Inflammatory macrophage treated with lipopolysaccharide for 4 hours (primary cell): ENCODE data around the gene SOX11.
"Not testable (repeated sequence)": the region's sequence is repeated elsewhere in the genome, so short reads cannot be mapped to it uniquely, and the experiment has no call there.

Experiments used
- DNase-seq: peaks from one replicate; pipeline ENCODE4 v3.0.0-alpha.2; 2020

The SOX11 gene

DNA sequence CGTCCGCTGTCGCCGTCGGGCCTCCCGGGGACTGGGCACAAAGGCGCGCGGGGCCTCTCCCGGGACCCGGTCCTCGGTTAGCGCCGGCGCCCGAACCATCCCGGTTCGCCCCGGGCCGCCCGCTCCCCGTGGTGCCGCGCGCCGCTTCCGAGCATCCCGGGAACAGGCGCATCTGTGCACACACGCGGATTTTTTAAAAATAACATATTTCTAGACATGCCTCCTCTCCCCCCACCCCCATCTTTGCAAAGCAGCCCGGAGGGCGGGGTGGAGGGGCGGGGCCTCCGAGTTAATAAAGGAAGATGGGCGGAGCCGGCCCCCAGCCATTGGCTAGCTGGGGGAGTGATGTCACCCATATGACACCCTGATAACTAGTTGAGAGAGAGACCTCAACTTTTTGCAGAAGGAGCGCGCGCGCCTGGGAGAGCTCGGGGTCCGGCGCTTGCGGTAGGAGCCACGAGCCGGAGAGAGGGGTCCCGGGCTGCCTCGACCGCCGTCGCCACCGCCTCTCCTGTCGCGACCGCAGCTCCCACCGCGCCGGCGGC lies at the start of gene SOX11:
SOX11 (plus strand) TSS at position 400 of the 545 bp plus-strand sequence. CDS start 338 bp downstream, outside the sequence.
- DNase-seq, result no peak

DNA sequence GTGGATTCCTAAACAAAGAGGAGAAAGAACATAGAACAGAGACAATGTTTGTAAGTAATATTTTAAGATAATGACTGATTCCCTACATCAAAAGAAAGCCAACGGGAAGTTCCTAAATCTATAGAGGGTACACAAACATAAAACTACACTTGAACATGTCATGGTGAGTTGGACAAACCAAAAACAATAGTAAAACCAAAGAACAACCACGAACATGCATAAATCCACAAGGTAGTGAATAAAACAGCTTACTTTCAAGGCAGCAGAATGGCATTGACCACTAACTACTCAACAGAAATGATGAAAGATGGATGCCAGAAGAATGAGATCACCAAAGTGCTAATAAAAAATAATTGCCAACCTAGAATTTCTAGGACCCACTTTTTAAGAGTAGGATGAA lies 39.5 kb upstream of the SOX11 start:
- not testable (repeated sequence) for DNase-seq

DNA sequence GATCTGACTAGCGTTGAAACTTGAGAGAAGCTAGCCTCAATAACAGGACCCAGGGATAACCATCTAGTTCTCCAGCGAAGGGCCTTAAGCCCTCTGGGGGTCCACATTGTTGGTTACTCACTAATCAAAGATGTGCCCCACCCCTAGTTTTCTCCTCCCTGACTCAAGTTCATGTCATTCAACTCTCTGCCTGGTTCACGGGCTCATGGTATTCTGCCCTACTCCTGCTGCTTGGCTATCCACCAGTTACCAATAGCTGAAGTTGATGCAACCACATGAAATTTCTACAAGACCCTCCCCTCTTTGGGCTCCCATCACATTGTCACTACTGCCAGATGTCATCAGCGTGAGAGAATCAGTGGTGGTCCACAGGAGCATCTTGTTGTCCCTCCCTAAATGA lies 38.4 kb upstream of the SOX11 start:
- not testable (repeated sequence) for DNase-seq

DNA sequence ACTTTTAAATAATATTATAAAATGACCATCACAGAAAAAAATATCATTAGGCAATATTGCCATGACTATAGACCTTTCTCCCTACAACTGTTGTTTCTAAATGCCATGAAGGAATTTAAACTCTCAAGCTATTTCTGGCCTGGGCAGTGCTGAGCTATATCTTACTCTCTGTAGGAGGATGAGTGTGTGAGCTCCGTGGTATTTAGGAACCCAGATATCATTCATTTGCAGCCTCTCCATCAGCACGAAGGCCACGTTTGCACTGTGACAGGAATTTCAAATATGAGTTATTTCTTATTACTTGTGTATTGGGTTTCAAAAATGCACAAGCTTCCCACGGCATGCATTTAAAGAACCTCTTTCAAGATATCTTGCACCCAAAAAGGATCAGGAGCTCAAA lies 35.0 kb upstream of the SOX11 start:
- DNase-seq, result no peak

DNA sequence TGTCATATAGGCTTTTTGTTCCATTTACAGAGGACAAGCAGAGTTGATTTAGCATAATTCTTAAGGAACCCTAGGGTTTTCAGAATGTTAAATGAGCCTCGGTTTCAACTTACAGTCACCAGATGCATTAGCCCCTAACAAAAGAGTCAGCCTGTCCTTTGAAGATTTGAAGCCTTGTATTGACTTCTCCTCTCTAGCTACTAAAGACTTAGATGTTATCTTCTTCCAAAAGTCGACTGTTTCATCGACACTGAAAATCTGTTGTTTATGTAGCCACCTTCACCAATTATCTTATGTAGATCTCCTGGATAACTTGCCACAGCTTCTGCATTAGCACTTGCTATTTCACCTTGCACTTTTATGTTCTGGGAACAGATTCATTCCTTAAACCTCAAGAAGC lies 31.6 kb upstream of the SOX11 start:
- no peak for DNase-seq

DNA sequence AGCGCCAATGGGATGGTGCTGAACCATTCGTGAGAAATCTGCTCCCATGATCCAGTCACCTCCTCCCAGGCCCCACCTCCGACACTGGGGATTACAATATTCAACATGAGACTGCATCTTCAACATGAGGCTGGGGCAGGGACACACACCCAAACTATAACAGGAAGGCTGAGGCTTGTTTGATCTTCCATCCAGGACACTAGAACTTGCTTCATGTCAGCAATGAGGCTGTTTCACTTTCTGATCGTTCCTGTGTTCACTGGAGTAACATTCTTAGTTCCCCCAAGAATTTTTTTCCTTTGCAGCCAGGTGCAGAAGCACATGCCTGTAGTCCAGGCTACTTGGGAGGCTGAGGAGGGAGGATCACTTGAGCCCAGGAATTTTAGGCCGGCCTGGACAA lies 30.8 kb upstream of the SOX11 start:
- DNase-seq, result no peak

DNA sequence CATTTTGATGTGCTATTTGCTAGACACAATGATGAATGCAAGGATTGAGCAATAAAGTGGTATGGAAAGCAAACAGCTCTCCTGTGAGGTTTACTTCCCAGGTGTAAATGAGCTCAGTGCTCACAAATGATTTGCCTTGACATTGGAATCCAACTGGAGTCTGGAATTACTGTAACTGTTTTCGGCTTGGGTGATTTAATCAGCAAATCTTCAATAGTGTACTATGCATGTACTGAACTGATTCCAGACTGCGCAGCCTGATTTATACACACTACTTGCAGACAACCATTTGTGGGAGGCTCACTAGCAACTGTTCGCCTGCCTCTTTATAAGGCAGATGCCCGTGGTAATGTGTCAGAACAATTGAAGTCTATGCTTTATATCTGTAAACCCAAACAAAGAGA lies 27.9 kb upstream of the SOX11 start:
- no peak for DNase-seq

DNA sequence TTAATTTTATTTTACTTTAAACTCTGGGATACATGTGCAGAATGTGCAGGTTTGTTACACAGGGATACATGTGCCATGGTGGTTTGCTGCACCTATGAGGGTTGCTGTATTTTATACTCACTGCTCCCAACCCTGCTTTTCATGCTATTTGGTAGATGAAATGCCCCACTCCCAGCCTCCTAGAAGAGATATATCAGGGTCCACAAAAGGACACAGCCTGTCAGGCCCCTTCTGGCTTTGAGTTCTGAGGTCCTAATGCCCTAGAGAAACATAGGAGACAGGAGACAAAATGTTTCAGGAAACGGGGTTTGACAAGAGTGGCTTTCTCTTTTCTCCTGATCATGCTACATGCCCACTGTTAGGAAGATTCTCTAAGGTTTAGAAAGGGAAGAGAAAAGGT lies 27.1 kb upstream of the SOX11 start:
- no peak for DNase-seq

DNA sequence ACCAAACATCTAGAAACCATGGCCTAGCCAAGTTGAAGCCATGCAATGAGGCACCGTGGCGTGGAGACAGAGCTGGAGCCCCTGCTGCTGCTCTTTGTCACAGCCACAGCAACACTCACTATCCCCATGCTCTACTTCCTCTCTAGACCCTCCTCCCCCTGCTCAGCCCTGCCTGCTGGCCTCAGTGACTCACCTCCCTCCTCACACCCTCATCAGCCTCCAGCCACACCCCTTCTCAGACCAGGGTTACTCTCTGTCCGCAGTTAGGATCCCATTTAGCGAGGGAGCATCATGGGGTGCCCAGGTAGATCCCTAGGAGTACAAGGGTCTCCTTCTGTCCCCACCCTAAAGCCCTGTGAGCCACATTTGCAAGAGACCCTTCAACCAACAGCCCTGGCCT lies 25.4 kb upstream of the SOX11 start:
- DNase-seq, result no peak

DNA sequence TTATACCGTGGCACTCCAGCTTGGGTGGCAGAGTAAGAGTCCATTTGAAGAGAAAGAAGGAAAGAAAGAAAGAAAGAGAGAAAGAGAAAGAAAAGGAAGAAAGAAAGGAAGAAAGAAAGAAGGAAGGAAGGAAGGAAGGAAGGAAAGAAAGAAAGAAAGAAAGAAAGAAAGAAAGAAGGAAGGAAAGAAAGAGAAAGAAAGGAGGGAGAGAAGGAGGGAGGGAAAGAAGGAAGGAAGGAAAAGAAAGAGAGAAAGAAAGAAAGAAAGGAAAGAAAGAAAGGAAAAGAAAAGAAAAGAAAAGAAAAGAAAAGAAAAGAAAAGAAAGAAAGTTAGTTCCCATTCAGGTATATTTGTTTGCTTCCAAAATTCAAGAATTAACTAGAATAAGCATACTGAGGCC lies 24.5 kb upstream of the SOX11 start:
- DNase-seq, result not testable (repeated sequence)

DNA sequence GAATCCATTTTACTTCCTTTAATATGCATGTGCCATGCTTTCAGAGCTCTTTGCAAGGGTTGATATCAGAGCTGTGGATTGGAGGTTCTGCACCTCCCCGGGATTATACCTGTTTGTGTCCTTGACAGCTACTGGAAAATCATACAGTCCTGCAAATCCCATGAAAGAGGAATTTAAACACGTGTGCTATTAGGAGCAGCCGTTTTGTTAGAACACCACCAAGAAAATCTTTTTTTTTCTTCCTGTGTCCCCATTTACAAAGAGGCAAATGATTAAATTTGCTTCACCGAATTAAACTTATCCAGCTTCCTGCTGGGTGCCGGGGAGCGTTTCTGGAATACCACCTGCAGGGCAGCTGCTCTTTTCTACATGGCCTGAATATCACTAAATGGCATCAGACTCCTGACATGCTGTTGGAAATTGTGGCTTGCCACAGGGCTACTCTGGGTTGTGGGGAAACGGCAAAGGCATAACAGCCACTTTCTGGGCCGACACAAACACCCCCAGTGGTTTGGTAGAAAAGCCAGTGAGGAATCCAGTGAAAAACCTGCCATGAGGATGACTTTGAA lies 23.4 kb upstream of the SOX11 start:
- no peak for DNase-seq

DNA sequence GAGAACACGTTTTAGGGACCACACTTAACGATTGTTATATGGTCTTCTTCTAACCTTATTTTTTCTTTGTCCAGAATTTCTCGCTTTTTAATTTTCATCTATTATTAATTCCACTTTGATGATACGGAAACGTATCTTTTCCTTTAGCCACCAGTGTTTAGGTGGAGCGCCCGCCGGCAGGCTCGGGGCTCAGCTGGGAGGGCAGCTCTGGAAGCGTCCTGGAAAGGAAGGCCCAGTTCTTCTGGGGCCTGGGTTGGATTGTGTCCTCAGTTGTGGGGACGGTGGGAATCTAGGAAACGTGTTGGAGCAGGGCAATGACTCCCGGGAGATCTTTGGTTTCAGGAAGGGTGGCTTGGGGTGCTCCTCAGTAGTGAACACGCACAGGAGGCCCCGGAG lies 19.4 kb upstream of the SOX11 start:
- no peak for DNase-seq

DNA sequence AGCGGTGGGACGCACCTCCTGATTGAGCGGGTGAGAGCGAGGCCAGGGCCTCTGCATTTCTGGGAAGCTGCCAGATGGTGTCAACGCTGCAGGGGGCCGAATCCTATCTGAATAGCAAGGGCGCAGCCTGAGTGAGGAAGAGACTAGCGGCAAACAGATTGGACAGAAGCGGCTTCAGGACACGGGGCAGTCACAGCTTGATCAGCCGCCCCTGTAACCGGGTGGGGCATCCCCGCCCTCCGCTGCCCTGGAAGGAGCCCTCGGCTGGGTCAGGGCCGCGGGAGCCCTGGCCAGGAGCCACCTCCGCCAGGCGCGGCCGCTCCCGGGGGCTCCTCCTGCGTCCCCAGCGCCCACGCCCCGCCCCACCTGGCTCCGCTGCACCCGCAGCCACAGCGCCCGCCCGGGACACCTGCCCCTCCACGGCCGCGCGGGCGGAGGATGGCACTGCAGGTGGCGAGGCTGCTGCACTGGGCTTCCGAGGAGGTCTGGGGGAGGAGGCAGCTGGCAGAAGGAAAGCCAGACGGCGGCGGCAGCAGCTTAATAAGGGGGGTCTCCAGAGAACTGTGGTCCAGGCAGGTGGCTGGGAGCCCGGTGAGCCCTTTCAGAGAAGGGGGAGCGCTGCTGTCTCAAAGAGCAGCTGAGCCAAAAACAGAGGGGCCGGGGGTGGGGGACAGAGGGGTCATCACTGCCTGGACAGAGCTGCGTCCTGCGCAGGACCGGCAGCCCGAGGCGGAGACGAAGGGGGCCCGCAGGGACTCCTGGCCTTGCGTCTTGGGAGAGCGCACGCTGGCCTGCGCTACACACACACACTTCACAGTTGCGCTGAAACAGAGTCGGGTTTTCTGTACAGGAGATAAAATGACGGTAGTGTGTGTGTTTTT lies 18.8 kb upstream of the SOX11 start:
- DNase-seq, result no peak

DNA sequence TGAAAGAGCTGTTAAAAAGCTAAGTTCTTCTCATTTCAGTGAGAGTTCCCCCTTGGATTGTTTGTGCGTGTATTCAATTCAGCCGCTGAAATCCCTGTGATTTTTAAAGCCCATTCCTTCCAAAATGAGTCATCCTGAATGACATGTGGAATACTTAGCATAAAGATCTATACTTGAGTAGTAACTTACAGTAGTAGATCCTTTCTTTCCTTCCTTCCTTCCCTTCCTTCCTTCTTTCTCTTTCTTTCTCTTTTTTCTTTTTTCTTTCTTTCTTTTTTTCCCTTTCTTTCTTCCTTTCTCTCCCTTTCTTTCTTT lies 18.2 kb upstream of the SOX11 start:
- no peak for DNase-seq

DNA sequence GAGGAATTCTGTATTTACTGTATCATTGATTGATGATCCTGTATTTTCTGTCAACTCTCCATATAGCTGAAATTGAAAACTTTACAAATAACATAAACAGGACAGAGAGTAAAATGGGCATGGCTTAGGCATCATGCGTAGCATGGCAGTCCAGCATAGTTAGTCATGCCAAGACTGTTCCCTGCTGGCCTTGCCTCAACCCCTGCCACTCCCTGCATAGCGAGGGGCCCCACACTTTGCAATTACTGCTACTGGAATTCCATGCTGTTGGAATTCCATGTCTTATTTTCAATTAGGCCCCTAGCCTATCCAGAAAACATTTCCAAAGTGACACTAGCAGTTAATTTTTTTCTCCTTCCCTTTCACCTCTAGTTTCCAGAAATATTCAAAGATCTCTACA lies 15.1 kb upstream of the SOX11 start:
- DNase-seq, result no peak

DNA sequence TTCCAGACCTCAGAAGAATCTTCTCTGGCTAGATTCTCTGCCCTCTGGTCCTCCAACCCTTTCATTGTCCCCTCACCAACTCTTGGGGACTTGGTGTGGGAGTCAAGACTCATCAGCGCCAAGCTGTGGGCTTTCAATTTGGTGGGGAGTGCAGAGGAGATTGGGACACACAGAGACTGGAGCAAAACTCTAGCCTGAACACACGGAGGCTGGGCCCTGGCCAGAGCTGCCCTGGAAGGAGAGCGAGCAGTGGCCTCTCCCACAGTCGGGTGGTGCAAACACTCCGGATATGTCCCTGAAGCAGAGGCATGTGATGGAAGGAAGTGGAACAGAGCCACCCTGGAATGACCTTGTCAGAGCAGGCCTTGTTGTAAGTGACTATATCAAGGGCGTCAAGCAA lies 8.7 kb upstream of the SOX11 start:
- no peak for DNase-seq

DNA sequence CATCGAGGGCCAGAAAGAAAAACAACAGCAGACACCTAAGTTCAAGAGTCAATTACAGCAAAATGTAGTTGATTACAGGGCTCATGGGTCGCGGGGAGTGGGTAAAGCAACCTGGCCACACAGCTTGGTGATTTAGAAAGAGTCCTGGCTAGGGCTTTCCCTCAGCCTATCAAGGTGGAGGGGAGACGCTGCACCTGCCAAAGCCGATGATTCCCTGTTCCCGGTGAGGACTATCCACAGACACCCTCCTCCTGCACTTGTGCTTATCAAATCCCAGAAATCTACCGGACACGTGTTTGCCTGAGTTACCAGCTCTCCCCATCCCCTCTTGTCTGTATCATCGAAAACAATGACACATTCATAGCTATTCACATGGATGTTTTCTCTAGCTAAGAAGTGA lies 7.0 kb upstream of the SOX11 start:
- DNase-seq, result no peak

DNA sequence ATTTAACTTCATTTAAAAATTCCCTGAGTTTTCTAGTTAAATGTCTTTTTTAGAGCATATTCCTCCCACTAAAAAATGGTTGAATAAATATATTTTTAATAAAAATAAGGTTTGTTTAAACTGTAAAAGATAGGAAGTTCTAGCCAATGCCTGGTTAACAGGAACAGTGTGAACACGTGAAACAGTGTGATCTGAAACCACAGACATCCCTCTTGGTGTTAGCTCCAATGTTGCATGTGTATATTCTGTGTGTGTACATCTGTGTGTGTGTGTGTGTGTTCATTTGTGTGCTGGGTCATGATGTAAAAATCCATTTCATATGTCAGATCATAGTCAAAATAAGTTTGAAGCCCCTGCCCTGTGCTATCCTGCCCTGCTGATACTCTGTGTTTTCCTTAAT lies 6.1 kb upstream of the SOX11 start:
- no peak for DNase-seq

DNA sequence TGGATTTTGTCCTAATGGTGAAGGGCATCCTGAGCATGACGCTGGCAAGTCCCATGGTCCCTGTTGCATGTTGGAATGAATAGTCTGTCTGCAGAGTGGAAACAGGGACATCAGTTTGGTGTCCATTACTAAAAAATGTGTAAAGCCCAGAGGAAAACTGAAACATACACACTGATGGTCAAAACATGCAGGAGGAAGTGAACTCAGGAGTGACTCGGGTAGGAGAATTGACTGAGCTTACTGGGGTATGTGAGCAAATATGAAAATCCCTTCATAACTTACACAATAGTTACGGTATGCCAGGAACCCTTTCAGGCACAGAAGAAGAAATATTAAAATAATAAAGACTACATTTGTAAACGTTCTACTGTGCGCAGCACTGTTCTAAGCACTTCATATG lies 5.6 kb upstream of the SOX11 start:
- DNase-seq, result no peak

DNA sequence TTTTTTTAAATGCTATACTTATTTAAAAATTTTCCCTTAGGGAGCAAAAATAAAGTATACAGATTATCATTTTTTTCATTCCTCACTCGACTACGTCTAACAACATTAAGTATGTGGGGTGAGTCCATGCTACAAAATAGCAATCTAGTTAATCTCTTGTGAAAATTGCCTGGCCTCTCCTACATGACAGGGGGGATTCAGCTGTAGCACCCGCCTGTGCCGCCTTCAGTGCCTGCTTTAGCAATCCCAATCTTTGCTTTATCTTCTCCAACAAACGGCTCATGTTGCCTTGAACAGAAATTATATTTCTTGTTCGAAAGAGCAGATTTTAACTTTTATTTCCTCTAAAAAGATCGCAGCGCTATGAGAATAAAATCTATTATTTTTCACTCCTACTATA lies 2.4 kb upstream of the SOX11 start:
- DNase-seq, result no peak

DNA sequence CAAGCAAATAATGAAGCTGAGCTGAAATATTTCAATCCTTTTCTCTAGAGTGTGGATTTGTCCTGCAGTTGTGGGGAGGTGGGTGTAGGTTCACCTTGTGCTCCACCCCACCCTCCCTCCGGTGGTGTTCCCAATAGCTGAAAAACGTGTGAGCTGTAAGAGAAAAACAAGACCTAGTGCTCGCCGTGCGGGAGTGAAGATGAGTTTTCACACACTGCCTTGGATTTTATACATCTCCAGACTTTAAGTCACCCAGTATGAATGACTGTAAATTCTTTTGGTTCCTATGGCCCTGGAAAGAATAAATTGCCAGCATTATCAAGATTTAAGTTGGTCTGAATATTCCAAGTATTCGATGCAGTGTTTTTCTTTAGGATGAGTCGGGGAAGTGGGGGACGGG lies 1.9 kb upstream of the SOX11 start:
- DNase-seq, result no peak

DNA sequence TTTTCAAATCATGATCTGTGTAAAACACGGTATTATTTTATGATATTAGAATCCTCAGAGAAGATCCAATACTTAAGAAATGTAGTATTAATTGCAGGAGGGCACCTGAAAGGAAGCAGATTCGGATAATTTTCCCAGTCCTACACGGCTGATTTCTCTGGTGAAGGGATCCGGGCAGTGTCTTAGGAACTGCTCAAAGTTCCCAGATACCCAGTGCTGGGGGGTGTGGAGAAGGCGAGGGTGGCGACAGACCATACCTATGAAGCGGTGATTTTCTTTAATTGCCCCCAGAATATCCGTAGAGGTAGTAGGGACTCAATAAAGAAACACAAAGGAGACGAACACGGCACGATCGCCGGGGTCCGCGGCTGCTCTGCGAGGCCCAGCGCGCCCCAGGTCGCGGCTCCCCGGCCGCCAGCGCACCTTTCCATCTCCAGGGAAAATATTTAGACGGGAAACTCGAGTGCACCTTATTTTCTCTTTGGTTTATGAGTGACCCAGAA lies 1.4 kb upstream of the SOX11 start:
- no peak for DNase-seq

DNA sequence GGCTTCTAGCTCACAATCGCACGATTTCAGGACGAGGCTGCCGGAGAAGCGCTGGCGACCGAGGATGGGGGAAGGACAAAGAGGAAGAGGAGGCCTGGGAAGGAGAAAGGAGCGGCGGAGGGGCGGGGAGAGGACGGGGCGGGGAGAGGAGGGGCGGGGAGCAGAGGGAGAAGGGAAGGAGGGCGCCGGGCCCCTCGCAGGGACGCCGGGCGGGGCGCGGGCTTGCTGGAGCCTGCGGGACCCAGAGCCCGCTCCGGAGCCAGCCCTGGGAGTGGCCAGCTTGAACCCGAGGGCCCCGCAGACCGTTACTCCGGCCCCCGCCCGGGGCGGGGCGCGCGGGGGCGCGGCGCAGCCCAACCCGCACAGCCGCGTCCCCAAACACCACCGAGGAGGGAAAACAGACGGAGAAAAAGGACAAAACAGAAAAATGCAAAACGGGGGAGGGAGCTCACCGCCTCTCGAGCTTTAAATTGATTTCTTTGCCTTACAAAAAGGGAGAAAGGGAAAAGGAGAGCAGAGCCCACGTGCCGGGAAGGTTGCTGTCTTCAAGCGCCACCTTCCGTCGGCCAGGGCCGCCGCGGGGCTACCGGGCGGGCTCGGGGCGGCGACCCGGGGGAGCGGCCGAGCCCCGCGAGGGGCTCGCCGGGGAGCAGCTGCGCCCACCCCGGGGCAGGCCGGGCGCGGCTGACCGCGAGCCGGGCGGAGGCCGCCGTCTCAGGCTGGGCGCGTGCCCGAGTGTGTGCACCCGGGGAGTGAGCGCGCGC lies 781 bp upstream of the SOX11 start:
- no peak for DNase-seq
